ENCODE measurements around the gene D2HGDH. TPM values are rescaled to one million over a fixed set of nuclear protein-coding genes. Genes with fewer than 3 reads are reported as not detected.
"Not testable (repeated sequence)": the region's sequence is repeated elsewhere in the genome, so short reads cannot be mapped to it uniquely, and the experiment has no call there.

The D2HGDH gene
- total RNA-seq, 1 donor from 2014 or later = 23.1 TPM

DNA sequence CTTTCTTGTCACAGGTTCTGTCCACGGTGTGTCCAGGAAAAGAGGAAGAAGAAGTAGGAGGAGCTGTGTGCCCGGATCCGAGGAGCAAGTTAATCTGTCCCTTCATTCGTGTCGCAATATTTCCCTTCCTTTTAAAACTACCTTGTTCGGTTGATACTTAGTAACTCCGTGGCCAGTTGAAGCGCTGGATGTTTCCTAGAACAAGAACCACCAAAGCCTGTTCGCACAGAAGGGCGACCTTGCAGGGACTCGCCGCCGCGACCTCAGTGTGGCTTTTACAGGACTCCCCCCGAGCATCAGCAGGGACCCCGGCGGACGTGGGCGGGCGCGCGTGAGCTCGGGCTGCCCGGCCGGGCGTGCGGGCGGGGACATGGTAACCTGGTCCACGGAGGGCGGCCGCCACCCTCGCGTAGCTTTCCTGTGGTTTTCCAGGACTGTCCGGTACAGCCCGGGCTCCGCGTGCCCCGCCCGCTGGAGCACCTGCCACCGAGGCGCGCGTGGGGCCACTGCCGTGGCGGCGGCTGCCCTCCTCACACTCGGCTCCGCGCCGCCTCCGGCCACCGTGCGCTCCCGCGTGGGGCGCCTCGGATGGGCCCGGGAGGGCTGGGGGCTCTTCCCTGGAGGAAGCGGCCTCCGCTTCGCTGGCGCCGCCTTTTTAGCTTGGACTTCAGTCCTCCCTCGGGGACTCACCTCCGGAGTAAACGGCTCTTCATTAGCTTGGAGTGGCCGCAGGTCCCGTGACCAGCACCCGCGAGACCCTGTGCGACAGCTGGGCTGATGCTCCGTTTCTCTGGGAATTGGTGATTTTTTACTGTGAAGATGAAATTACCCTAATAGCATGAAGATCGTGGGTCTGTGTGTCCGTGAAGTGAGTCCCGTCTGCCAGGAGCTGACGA lies 9.2 kb upstream of the D2HGDH start:
- no peak for DNase-seq

DNA sequence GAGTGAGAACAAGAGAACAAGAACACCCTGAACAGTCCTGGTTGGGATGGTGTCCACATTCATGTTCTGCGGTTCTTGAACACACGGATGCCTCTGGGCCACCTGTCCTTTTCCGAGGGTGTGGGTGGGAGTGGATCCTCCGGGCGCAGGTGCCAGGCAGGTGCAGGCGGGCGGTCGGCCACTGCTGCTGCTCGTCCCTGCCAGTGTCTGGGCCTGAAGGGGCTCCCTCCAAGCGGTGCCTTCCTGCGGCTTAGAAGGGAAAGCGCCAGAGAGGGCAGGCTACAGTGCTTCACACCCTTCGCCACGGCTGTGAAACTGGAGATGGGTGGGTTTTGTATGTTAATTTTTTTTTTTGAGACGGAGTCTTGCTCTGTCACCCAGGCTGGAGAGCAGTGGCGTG lies 8.0 kb upstream of the D2HGDH start:
- no peak for DNase-seq

- no peak for DNase-seq
Observed at GRCh38 chr2:241728000-241728399, 6.4 kb upstream of the D2HGDH start.

- no peak for DNase-seq
Observed at GRCh38 chr2:241728627-241729026, 5.8 kb upstream of the D2HGDH start.

GRCh38 chr2:241729868-241730267 lies 4.6 kb upstream of the D2HGDH start:
- no peak for DNase-seq

GRCh38 chr2:241730671-241731293 lies 3.6 kb upstream of the D2HGDH start:
- DNase-seq = no peak

DNA sequence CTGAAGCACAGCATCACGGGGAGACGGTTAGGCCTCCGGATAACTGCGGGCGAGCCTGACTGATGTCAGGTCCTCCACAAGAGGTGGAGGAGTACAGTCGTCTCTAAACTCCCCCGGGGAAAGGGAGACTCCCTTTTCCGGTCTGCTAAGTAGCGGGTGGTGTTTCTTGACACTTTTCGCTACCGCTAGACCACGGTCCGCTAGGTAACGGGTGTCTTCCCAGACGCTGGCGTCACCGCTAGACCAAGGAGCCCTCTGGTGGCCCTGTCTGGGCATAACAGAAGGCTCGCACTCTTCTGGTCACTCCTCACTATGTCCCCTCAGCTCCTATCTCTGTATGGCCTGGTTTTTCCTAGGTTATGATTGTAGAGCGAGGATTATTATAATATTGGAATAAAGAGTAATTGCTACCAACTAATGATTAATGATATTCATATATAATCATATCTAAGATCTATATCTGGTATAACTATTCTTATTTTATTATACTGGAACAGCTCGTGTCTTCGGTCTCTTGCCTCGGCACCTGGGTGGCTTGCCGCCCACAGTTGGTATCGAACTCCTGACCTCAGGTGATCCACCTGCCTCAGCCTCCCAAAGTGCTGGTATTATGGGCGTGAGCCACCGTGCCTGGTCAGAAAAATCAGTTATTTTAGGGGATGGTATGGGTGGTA lies 1.8 kb upstream of the D2HGDH start:
- peak; percentile 45 for DNase-seq

DNA sequence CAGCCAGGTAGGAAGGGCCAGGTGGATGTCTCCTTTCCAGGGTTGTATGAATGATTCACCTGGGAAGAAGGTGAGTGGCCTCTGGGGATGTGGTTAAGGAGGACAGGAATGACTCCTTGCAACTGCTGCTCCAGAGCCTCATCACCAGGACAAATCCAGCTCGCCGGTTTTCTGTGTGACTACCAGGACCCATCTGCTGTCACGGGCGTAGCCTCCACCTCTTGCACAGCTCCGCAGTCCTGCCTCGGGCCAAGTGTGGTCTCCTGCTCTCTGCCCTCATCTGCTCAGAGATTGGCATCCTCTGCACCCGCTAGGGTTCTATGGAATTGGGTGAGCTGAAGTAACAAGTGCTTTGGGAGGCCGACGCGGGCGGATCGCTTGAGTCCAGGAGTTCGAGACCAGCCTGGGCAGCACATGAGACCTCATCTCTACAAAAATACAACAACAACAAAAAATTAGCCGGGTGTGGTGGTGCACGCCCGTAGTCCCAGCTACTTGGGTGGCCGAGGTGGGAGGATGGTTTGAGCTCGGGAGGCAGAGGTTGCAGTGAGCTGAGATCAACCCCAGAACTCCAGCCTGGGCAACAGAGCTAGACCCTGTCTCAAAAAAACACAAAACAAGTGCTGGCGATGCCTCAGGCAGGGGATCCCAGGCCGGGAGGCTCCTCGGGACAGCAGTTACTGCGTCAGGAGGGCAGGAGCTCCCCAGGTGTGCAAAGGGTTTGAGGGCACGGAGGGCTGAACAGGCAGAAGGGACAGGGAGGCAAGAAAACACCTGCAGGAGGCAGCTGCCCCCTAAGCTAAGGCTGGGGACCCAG lies 831 bp upstream of the D2HGDH start:
- no peak for DNase-seq

DNA sequence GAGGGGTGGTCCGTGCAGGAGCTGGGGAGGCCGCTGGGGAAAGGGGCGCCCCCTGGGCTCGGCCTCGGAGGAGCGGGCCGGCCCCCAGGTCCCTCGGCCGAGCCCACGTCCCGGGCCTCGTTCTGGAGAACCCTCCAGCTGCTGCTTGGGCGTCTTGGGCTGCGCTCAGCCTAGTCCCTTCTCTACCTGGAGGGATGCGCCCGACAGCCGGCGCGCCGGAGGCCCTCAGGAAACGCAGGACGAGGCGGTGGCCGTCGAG lies 293 bp upstream of the D2HGDH start:
- DNase-seq = no peak

GRCh38 chr2:241736111-241736510 lies 1.7 kb downstream of the D2HGDH start:
- DNase-seq = no peak

DNA sequence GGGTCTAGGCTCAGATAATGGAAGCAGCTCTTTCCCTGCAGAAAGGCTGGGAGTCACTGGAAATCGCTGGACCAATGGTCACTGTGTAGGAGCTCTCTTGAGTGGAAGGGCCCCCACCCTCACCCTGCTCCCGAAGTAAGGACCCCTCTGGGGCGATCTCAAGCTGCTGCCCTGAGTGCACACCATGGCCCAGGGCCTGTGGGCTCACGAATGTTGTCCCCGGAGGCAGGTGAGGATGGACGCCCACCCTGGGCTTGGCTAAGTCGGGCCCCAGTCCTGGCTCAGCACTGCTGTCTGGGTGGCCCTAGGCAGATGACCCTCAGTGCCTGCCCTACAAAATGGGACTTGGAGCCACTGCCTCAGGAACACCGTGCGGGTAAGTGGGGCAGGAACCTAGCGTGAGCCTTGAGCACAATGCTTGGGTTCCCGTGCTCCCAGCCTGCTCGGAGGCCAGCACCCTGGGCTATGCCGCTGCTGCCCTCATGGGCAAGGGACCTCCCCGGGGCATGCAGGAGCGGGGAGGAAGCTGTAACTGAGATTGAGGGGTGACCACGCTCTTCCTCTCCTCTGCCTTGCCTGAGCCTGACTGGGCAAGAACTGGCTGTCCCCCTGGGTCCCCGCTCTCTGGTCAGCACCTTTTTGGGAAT lies 3.7 kb downstream of the D2HGDH start:
- no peak for DNase-seq

DNA sequence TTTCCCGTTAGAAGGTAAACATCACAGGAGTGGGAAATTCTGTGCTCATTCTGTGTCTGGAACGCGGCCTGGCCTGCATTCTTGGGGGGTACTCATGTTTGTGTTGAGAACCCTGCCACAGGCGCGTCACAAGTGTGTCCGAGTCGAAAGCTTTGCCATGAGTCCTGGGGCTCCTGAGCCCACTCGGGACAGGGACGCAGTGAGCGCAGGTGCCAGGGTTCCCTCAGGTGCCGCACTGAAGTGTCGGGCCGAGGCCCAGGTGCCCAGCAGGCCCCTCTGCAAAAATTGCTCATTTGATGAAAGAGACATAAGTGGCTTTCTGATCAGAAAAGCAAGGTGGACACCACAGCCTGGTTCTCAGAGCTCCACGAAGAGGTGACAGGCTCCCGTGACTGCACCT lies 4.7 kb downstream of the D2HGDH start:
- DNase-seq = no peak

- DNase-seq = no peak
Observed at GRCh38 chr2:241739651-241740050, 5.2 kb downstream of the D2HGDH start.

- DNase-seq = no peak
Observed at GRCh38 chr2:241741016-241741415, 6.6 kb downstream of the D2HGDH start.

GRCh38 chr2:241742320-241742939 lies 8.0 kb downstream of the D2HGDH start:
- no peak for DNase-seq

DNA sequence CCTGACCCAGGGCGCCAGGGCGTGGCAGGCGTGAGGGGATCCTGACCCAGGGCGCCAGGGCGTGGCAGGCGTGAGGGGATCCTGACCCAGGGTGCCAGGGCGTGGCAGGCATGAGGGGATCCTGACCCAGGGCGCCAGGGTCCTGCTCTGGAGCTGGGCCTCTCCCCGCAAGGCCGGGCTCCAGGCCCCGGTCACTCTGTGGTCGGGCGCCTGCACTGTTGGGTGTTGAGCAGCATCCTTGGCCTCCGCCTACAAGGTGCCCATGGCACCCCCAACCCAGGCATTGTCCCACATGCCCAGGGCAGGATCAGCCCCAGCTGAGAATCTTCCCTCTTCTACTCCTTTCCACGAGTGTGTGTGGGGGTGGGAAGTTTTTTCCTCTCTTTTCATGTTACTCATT lies 8.6 kb downstream of the D2HGDH start:
- not testable (repeated sequence) for DNase-seq

- DNase-seq = no peak
Observed at GRCh38 chr2:241743620-241744019, 9.2 kb downstream of the D2HGDH start.

- no peak for DNase-seq
Observed at GRCh38 chr2:241744028-241744754, 9.8 kb downstream of the D2HGDH start.

DNA sequence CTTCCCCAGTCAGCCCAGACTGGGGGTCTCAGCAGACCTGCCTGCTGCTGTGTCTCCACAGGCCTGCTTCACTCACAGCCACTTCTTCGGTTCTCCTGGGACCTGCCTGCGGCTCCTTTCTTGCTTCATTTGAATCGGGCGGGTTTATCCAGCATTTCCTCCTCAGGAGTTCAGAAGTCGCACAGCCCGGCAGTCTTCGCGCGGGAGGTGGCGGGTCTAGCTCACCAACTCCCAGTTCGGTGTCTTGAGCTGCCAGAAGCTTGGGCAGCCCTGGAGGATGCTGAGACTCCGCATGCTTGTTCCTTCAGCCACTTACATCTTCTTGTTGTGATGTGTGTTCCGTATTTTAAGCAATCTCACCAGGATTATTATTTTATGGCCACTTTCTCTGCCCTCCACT lies 10.8 kb downstream of the D2HGDH start:
- no peak for DNase-seq

- DNase-seq = no peak
Observed at GRCh38 chr2:241746084-241746483, 11.7 kb downstream of the D2HGDH start.

Data from tongue (tissue), 2 donors.